Ramos (cell line): ENCODE data around the gene PRKAR2A.
"Not testable (repeated sequence)": the region's sequence is repeated elsewhere in the genome, so short reads cannot be mapped to it uniquely, and the experiment has no call there.

ENCODE experiments used
- in situ Hi-C: fragments of 300-500 bp; cut with MboI; formaldehyde crosslinking; loops from one replicate; pipeline ENCODE4 v1.14.3; 2022; ENCODE audit warnings: low sequenced_read_pairs; ENCODE audit not compliant: unreplicated experiment

The PRKAR2A gene

DNA sequence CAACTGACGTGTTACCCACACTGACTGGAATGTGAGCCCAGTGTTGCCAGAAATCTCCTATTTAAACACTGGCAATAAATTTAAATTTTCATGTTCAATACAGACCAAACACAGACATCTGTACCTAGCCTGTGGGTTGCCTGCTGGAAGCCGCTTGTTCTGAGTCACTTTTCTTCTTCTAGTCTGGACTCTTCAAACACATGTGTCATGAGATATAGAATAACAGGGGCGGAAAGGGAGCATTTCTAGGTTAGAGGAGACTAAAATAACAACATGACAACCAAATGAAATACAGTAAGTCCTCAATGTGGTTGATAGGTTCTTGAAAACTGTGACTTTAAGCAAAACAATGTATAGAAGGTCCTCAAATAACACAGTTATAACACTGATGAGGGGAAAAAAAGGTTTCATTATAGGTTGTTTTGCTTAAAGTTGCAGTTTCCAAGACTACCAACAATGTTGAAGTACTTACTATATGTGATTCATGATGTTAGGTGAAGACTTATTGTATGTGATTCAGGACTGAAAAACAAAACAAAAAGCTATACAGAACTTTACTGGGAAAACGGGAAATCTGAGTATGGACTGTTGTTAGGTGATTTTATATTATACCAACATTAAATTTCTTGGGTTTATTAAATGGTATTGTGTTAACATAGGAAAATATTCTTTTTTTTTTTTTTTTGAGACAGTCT, 63.1 kb downstream of the PRKAR2A start:
- in situ Hi-C loops = no loop called here

DNA sequence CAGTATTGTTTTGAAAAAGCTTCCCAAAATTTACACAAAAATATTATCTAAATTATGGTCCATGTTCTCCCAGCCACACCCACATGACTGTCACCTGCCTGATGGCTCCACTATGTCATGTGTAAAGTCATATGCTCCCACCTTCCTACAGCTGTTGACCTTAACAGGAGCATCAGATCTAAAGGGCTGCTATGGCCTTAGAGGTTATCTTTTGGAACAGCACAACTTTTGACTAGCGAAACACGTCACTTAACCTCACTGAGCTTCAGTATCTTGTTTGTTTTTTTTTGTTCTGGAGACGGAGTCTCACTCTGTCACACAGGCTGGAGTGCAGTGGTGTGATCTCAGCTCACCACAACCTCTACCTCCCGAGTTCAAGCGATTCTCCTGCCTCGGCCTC, 64.4 kb downstream of the PRKAR2A start:
- in situ Hi-C loops = no loop called here

DNA sequence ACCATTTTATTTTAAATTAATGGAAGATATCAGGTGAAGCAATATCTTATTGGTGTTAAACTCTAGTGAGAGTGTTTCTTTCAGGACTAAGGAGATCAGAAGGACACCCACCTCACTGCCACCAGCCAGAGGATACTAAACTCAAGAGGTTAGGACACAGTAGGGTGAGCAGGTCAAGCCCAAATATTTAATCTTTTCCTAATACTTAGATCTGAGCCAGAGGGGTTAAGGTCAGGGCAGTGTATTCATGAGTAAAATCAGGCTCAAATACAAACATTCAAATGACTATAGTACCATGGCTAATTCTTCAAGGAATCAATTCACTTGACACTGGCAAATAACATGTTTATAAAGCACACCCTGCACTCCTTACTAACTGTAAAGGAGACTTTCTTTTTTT, 65.6 kb downstream of the PRKAR2A start:
- in situ Hi-C loops = no loop called here

DNA sequence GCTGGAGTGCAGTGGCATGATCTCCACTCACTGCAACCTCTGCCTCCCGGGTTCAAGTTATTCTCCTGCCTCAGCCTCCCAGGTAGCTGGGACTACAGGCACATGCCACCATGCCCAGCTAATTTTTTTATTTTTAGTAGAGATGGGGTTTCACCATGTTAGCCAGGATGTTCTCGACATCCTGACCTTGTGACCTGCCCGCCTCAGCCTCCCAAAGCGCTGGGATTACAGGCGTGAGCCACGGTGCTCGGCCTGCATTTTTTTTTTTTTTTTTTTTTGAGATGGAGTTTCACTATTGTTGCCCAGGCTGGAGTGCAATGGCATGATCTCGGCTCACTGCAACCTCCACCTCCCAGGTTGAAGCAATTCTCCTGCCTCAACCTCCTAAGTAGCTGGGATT, 69.1 kb downstream of the PRKAR2A start:
- in situ Hi-C loops = not testable (repeated sequence)

DNA sequence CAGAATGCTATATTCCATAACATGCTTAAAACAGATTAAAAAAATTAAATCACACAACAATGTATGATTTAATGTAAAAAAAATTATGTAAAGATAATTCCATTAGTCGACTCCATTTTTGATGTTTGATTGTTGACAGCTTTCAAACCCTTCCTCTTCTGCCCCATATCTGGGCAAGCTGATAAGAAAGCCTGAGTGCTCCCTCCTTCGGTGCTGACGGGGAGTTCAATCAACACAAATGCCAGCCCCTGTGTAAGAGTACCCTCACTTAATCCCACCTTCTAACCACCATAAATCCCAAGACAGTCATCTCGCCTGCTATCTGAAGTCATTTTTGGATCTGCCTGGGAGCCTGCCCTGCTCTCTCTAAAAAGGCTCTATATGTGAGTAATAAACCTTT, 70.8 kb downstream of the PRKAR2A start:
- in situ Hi-C loops = no loop called here

DNA sequence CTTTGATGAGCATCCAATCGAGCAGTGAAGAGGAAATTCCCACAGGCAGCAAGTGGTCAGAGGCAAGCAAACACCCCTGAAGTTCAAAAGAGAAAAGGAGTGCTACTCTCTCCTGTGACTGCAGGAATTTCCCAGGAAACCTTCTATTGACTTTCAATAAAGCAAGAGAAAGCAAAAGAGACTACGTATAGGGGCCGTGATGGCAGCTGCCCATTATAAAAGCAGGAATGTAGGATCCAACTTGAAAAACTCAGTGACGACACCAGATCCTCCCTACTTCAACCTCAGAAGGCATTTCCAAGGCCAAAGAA, 77.5 kb downstream of the PRKAR2A start:
- in situ Hi-C loops = no loop called here

DNA sequence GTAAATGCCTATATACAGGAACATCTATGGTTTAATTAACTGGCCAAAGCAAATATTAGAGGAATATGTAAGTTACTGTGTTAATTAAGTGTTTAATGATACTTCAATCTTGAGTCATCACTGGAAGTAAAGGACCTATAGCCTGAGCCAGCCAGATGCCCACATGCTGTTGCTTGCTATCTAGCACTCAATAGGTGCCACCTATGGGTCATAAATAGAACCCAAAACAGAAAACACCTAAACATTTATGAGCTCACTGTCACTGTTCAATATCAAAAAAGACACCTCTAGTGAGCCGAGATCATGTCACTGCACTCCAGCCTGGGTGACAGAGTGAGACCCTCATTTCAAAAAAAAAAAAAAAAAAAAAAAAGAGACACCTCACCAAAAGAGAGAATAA, 82.3 kb downstream of the PRKAR2A start:
- in situ Hi-C loops = no loop called here

DNA sequence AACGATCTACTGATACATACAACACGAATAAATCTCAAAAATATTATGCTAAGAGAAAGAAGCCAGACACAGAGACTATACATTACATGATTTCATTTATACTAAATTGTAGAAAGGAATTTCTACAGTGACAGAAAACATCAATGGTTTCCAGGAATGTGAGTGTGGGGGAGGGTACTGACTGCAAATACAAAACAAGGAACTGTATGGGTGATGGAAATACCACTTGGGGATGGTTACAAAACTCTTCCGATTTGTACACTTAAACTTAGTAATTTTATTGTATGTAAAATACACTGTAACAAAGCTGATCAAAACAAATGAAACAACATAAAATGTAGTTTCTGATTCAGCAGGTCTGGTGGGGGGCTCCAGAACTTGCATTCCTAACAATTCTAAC, 84.9 kb downstream of the PRKAR2A start:
- in situ Hi-C loops = no loop called here

DNA sequence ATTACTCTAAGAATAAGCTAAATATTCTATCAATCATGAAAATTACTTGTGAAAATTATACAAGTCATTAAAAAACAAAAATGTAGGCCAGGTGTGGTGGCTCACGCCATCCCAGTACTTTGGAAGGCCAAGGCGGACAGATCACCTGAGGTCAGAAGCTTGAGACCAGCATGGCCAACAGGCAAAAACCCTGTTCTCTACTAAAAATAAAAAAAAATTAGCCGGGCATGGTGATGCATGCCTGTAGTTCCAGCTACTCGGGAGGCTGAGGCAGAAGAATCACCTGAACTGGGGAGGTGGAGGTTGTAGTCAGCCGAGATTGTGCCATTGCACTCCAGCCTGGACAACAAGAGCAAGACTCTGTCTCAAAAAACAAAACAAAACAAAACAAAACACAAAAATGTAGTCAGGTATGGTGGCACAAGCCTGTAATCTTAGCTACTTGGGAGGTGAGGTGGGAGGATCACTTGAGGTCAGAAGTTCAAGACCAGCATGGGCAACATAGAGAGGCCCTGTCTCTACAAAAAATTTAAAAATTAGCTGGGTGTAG, 87.6 kb downstream of the PRKAR2A start:
- in situ Hi-C loops = not testable (repeated sequence)

DNA sequence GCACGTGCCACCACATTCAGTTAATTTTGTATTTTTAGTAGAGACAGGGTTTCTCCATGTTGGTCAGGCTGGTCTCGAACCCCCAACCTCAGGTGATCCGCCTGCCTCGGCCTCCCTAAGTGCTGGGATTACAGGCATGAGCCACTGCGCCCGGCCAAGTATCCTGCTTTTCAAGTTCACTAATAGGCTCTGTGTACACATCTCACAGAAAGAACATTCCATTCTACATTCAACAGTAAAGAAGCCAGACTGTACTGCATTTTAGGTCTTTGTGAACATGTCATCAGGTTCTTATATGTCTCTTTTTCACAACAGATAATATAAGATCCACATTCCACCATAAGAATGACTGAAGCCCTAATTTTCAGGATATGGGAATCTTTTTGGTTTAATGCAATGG, 88.1 kb downstream of the PRKAR2A start:
- in situ Hi-C loops = not testable (repeated sequence)

DNA sequence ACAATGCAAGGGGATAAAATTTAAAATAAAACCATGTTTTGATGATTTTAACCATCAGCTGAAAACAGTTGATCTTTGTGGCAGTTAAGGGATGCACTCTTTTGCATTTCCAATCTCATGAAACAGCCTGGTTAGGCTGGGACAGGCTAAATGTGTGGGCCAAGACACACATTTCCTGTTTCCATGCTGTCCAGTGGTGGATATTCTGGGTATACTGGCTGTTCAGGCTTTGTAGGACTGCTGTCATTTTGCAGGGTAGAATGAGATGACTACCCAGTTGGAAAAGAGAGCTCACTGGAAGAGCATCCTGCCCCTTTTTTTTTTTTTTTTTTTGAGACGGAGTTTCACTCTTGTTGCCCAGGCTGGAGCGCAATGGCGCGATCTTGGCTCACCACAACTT, 88.6 kb downstream of the PRKAR2A start:
- in situ Hi-C loops = no loop called here

DNA sequence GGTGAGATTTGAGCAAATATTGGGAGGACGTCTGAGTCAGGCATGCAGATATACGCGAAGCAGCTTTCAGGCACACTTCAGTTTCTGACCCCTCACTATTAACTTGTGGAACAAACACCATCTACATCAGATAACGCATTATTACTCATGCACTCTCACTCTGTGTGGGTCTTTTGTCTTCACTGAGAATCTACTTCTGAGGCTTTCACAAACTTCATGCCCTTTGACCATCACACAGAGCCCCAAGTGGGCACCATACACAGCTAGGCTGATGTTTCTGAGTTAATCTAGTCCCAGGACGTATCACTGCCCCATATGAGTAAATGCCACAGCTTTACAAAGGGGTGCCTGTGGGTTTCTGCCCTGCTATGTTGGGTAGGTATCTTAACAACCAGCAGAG, 91.0 kb downstream of the PRKAR2A start:
- in situ Hi-C loops = no loop called here

DNA sequence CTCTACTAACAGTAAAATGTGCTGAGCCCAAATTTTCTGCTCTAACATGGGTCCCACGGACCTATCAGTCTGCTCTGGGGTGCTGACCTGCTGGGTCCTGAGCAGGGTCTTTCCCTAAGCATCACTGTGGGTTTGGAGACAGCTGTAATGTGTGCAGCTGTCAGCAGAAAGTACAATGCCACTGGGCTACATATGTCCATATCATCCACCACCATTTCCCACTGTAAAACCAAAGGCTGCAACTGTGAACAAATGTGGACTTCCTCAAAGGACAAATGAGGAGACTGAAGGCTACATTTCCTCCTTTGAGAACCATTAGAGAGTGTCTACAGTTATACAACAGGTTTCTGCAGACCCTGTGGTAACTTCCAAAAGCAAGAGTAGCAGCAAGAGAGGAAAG, 96.8 kb downstream of the PRKAR2A start:
- in situ Hi-C loops = no loop called here

DNA sequence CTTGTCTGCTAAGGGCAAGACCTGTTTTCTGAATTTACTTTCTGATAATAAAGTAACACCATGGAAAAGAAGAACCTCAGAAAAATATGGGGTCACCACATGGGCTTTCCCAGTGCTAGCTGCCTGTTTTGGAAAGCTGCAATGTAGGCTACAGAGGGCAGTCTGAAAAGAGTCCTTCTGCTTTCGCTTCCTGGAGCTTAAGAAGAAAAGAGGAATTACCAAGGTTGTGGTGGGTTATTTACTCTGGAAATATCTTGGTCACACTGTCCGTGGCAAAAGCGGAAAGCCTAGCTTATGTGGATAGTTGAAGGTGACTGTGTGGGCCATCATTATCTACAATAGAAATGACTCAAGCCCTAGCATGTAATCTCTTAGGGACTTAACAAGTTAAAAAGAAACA, 98.9 kb downstream of the PRKAR2A start:
- in situ Hi-C loops = loop anchor here (25.0 kb wide), 1 partner anchor 214 kb away; no protein-coding TSS in a partner anchor

DNA sequence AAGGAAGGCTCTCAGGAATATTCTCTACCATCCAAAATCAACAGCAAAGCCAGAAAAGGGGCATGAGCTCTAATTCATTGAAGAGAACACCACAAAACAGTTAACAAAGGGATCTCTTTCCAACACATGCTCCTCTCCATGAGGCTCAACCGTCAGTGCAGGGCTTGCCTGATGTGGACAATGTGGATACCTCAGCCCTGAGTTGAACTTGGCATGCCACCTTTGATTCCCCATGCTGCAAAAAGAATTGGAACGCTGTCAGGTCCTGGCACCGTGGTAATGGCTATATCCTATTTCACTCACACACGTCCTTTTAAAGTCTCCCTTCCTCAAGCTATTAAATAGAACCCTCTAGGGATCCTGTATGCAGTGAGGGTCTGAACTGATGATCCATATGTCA, 100.0 kb downstream of the PRKAR2A start:
- in situ Hi-C loops = loop anchor here (25.0 kb wide), 1 partner anchor 215 kb away; no protein-coding TSS in a partner anchor

DNA sequence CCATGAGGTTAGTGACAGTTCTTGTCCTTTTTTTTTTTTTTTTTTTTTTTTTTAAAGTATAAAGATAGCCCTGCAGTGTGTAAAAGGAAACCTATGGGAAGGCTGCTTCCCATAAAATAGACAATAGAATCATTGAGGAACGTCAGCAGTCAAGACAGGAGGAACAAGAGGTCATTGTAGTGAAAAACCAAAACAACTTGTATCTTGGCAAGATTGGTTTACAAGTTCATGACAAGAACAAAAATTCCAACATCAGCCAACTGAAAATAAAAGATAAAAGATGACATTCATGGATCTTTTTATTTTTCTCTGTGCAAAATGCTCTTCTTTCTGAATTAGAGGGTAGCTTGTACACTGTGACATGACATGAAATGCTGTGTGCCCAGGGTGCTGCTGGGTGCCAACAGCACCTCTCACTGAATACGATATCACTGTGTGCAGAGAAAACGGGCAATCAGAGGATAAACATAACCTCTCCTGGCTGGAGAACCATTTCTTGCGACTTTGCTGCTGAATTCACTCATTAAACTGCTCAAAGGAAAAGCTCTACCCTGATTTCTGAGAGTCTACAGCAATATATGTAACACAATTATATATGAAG, 100.6 kb downstream of the PRKAR2A start:
- in situ Hi-C loops = loop anchor here (25.0 kb wide), 1 partner anchor 215 kb away; no protein-coding TSS in a partner anchor

DNA sequence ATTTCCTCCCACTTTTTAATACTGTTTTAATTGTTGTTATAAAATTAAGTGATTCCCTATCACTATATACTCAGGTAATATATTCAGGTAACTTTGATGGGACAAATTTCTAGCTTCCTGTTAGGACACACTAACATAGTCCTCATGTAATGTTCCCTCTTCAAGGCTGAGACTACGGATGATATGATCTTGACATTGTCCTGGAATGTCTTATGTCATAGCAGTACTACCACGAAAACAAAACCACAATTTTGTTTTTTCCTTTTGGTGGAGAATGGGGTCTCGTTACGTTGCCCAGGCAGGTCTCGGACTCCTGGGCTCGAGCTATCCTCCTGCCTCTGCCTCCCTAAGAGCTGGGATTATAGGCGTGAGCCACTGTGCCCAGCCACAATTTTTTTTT, 103.9 kb downstream of the PRKAR2A start:
- in situ Hi-C loops = loop anchor here (25.0 kb wide), 1 partner anchor 219 kb away; no protein-coding TSS in a partner anchor

DNA sequence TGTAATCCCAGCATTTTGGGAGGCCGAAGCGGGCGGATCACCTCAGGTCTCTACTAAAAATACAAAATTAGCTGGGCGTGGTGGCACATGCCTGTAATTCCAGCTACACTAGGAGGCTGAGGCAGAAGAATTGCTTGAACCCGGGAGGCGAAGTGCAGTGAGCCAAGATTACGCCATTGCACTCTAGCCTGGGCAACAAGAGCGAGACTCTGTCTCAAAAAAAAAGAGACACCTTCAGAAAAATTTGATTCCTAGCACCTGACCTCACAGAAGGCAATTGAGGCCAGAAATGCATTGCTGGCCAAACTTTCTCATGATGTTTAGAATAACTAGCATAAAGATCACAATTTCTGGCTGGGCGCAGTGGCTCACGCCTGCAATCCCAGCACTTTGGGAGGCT, 106.4 kb downstream of the PRKAR2A start:
- in situ Hi-C loops = loop anchor here (25.0 kb wide), 1 partner anchor 221 kb away; no protein-coding TSS in a partner anchor

DNA sequence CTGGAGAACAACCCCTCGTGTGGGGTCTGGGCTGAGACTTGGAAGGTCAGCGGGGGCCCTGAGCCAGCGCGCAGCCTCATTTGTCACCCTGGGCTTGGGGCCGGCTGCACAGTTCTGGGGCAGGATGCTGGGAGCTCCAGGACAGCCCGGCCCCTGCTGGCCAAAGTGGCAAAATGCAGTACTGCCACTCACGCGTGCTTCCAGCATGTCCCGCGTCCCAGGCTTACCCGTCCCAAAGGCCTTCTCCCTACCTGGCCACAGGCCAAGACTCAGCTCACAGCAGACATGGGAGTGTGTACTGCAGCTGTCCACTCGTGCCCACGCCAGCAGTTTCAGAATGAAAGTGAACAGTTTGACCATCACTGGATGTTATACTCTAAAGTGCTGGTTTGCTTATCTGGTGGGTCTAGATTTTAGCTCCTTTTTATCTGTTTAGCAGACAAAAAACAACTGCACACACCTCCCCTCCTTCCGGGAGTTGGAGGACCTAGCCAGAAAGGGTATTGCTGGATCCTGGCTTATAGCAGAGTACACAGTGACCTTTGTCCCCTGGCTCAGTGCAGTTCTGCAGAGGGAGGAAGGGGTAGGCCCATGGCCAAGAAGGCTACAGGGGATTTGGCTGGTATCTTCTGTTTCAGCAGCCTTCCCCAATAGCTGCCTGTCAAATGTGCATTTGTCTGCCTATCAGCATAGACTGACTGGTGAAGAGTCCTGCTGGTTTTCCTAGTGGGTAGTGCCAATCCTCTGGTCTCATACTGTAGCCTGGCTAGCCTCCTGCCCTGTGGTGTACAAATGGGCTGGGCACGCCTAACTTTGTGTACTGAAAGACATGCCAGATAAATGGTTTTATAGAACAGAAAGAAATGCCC, 107.5 kb downstream of the PRKAR2A start:
- in situ Hi-C loops = loop anchor here (25.0 kb wide), 1 partner anchor 222 kb away; no protein-coding TSS in a partner anchor

DNA sequence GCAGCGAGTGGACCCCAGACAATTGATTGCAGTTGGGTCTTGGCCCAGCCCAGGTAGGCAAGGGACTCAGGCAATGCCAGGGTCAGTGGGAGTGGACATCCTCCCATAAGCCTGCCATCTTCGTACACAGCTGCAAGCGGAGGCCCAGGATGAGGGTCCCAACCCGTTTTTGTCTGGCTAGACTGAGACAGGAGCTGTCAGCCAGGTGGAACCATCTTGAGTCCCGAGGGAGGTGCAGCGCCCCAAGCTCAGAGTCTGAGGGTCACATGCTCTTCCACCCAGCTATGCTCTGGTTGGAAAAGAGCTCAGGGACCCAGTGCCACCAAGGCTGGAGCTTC, 108.1 kb downstream of the PRKAR2A start:
- in situ Hi-C loops = loop anchor here (25.0 kb wide), 1 partner anchor 223 kb away; no protein-coding TSS in a partner anchor
